GM12878 (cell line): ENCODE results near the gene RHEX. TPM values are rescaled to one million over a fixed set of nuclear protein-coding genes. Genes with fewer than 3 reads are reported as not detected.

Experiments
- ATAC-seq: fragments of 200-7000 bp; cut with Tn5 transposase; 3 replicates; pipeline ENCODE4 v1.9.1; 2020; ENCODE audit warnings: mild to moderate bottlenecking, moderate library complexity
- BruUV-seq: library from RNA; stranded (reverse); fragments of 400-500 nt; replicated peaks from 2 replicates; lab custom pipeline; 2021; lab: Mats Ljungman, UMichigan
- CTCF ChIA-PET: fragments of 300-600 bp; sonication (Branson Sonifier 250); formaldehyde crosslinking; extraction: SDS; loops from one replicate; lab custom pipeline; 2021; ENCODE audit warnings: inconsistent platforms; lab: Yijun Ruan, JAX
- POLR2A ChIA-PET: fragments of 350-600 bp; formaldehyde crosslinking; extraction: SDS; loops from one replicate; lab custom pipeline; 2021; ENCODE audit warnings: inconsistent platforms; lab: Charles Lee
- RAD21 ChIA-PET: fragments of 300-600 bp; sonication (Branson Sonifier 250); formaldehyde crosslinking; loops from one replicate; lab custom pipeline; 2023; ENCODE audit warnings: antibody characterized with exemption; ENCODE audit not compliant: unreplicated experiment; lab: Charles Lee
- SMC1A ChIA-PET: fragments of 300-600 bp; sonication (Branson Sonifier 250); formaldehyde crosslinking; loops from one replicate; lab custom pipeline; 2023; ENCODE audit not compliant: unreplicated experiment, uncharacterized antibody; lab: Charles Lee
- DNase-seq: peaks from one replicate; pipeline ENCODE4 v3.0.0-alpha.2; 2011; ENCODE audit warnings: low read depth, low spot score
- FAIRE-seq: peaks from 3 replicates; lab custom pipeline; 2011; peaks lifted over from hg19 to GRCh38; lab: Jason Lieb, UNC
- H2AFZ ChIP-seq: 2 replicates; pipeline ENCODE4 v1.6.0; 2011; ENCODE audit warnings: low read depth, low read length, control low read depth; ENCODE audit not compliant: control insufficient read depth
- H3K27ac ChIP-seq: 2 replicates; pipeline ENCODE4 v1.5.1; 2011; ENCODE audit warnings: control low read depth; ENCODE audit not compliant: control insufficient read depth, insufficient read depth
- H3K27me3 ChIP-seq, 2 experiments: replicated peaks in 1 of 2; 2 replicates each; pipeline versions ENCODE4 v1.6.0 to v1.6.1; 2011; ENCODE audit warnings: low read length in 1 of 2; ENCODE audit not compliant: control insufficient read depth in 2 of 2, insufficient read depth in 2 of 2
- H3K36me3 ChIP-seq, 2 experiments: 2 replicates each; pipeline ENCODE4 v1.5.1; 2011; ENCODE audit warnings: low read length in 1 of 2; ENCODE audit not compliant: control insufficient read depth in 2 of 2, insufficient read depth in 2 of 2
- H3K4me1 ChIP-seq: 2 replicates; pipeline ENCODE4 v1.6.1; 2011; ENCODE audit warnings: mild to moderate bottlenecking, low read length, moderate library complexity, mixed read lengths; ENCODE audit not compliant: control insufficient read depth, insufficient read depth
- H3K4me2 ChIP-seq: 2 replicates; pipeline ENCODE4 v1.6.0; 2011; ENCODE audit warnings: control low read depth; ENCODE audit not compliant: control insufficient read depth, insufficient read depth
- H3K4me3 ChIP-seq: fragments of 200-600 bp; sonication (generic); 2 replicates; pipeline ENCODE4 v1.5.1; 2016
- H3K79me2 ChIP-seq: 2 replicates; pipeline ENCODE4 v1.6.0; 2011; ENCODE audit warnings: low read length; ENCODE audit not compliant: control insufficient read depth, insufficient read depth
- H3K9ac ChIP-seq: 2 replicates; pipeline ENCODE4 v1.8.0; 2011; ENCODE audit warnings: low read length, control low read depth, mixed read lengths; ENCODE audit not compliant: control insufficient read depth, insufficient read depth
- H3K9me3 ChIP-seq: replicated peaks from 3 replicates; pipeline ENCODE4 v1.5.1; 2011; ENCODE audit warnings: mild to moderate bottlenecking, low read length; ENCODE audit not compliant: control insufficient read depth, insufficient read depth
- H4K20me1 ChIP-seq: 2 replicates; pipeline ENCODE4 v1.6.0; 2011; ENCODE audit not compliant: control insufficient read depth, insufficient read depth
- BHLHE40 ChIP-seq, 2 experiments: fragments of 450-650 bp in 1 of 2; IDR thresholded peaks; 2 replicates each; pipeline ENCODE4 v1.6.1; 2011 to 2017; ENCODE audit warnings: low read depth in 2 of 2, borderline replicate concordance in 1 of 2, improper control_type of control experiment in 1 of 2, low read length in 1 of 2, mild to moderate bottlenecking in 1 of 2
- HDAC6 ChIP-seq: fragments of 200-600 bp; sonication (generic); IDR thresholded peaks from one replicate; pipeline ENCODE4 v1.8.0; 2017; ENCODE audit warnings: antibody characterized with exemption; ENCODE audit not compliant: unreplicated experiment
- NBN ChIP-seq: fragments of 450-650 bp; IDR thresholded peaks from 2 replicates; pipeline ENCODE4 v1.6.1; 2016
- NRF1 ChIP-seq: conservative IDR thresholded peaks from 2 replicates; pipeline ENCODE4 v1.6.1; 2011; ENCODE audit warnings: mild to moderate bottlenecking, low read depth, low read length, improper control_type of control experiment
- PAX8 ChIP-seq: fragments of 450-650 bp; IDR thresholded peaks from 2 replicates; pipeline ENCODE4 v1.6.1; 2017; ENCODE audit warnings: mild to moderate bottlenecking, moderate library complexity
- PML ChIP-seq: IDR thresholded peaks from 2 replicates; pipeline ENCODE4 v1.6.1; 2012; ENCODE audit warnings: low read length, inconsistent platforms
- RAD51 ChIP-seq: fragments of 450-650 bp; IDR thresholded peaks from 2 replicates; pipeline ENCODE4 v1.6.1; 2016; ENCODE audit warnings: moderate library complexity, mild to moderate bottlenecking, inconsistent platforms
- RFX5 ChIP-seq: IDR thresholded peaks from 2 replicates; pipeline ENCODE4 v1.6.1; 2011; ENCODE audit warnings: low read depth, low read length, improper control_type of control experiment
- SREBF2 ChIP-seq: IDR thresholded peaks from 2 replicates; pipeline ENCODE4 v1.6.1; 2012; ENCODE audit warnings: mild to moderate bottlenecking, low read length
- TARDBP ChIP-seq: IDR thresholded peaks from 2 replicates; pipeline ENCODE4 v1.6.1; 2016; ENCODE audit warnings: borderline replicate concordance
- ZSCAN29 ChIP-seq: fragments of 450-650 bp; IDR thresholded peaks from 2 replicates; pipeline ENCODE4 v1.6.1; 2017; ENCODE audit warnings: mild to moderate bottlenecking, moderate library complexity
- WGBS: methylation state at CpG from one replicate; pipeline ENCODE4 v1.1.6; 2016; ENCODE audit warnings: low lambda C conversion rate; ENCODE audit not compliant: insufficient replicate concordance, insufficient coverage; ENCODE audit errors: missing lambda C conversion rate; 5-methylcytosine and 5-hydroxymethylcytosine counted together
- in situ Hi-C: fragments of 300-500 bp; cut with MboI; formaldehyde crosslinking; loops from 9 replicates; pipeline ENCODE4 v1.14.3; 2018; ENCODE audit warnings: mixed read lengths
- intact Hi-C: fragments of 100-400 bp; cut with micrococcal nuclease; formaldehyde crosslinking; loops from one replicate; pipeline ENCODE4 v1.14.2; 2022; ENCODE audit not compliant: unreplicated experiment
- polyA plus RNA-seq, 11 experiments: library from polyadenylated mRNA; depleted of rRNA in 4 of 11; unstranded in 6 of 11; stranded (reverse) in 5 of 11; fragments of >200 nt; fragmentation: Nextera tagmentation in 4 of 11; fragmentation: Illumina TruSeq in 1 of 11; extraction: Ambion mirVana in 4 of 11; extraction: Trizol in 1 of 11; gene quantifications; 1 replicate in 1 of 11; 2 replicates in 10 of 11; pipeline versions ENCODE4 v1.2.1 to v1.2.3, GENCODE V29; 2011 to 2016; ENCODE audit warnings: inconsistent platforms in 2 of 11, missing spikeins in 2 of 11, low read depth in 1 of 11
- total RNA-seq, 4 experiments: library from RNA; depleted of rRNA in 3 of 4; stranded (reverse); fragments of >200 nt in 3 of 4; fragmentation: Illumina TruSeq in 1 of 4; extraction: Trizol in 1 of 4; gene quantifications; 2 replicates each; pipeline versions ENCODE4 v1.2.1 to v1.2.3, GENCODE V29; 2013 to 2021
- TF ChIP-seq, protein P1 (sequence below): IDR thresholded peaks from 2 replicates; pipeline ENCODE4 v1.6.1; 2012; ENCODE audit warnings: low read length, inconsistent platforms
- TF ChIP-seq, protein P2 (sequence below): fragments of 450-650 bp; IDR thresholded peaks from 2 replicates; pipeline ENCODE4 v1.6.1; 2017; ENCODE audit warnings: low read depth, mild to moderate bottlenecking, moderate library complexity
- TF ChIP-seq, protein P3 (sequence below): IDR thresholded peaks from 2 replicates; pipeline ENCODE4 v1.6.1; 2011; ENCODE audit warnings: mild to moderate bottlenecking, low read depth, low read length, moderate library complexity; ENCODE audit not compliant: insufficient replicate concordance

RHEX gene
- total and polyA plus RNA-seq, 10 of the 15 experiments (the other 5 are each of a cell fraction or from before 2014, with no cell fraction given) = 2.4 to 11.4 (median 5.7) TPM

- POLR2A ChIA-PET = no interaction called here
- CTCF ChIA-PET = interaction anchor here (1.1 to 12.1 kb wide), 6 partner anchors 8 to 183 kb away, joined by 3 to 384 read pairs (median 8); no protein-coding TSS in a partner anchor
- H3K4me2 ChIP-seq = no peak overlapping the region
- SMC1A ChIA-PET = interaction anchor here (1.0 to 16.8 kb wide), 6 partner anchors 9 to 117 kb away, joined by 3 to 329 read pairs (median 9); no protein-coding TSS in a partner anchor
- DNase-seq = no peak
- no peaks in the 10 kb centered on the region; the same call in 1 of the 2 replicates for H3K4me1 ChIP-seq
- H3K27me3 ChIP-seq = no peaks in the 10 kb centered on the region; a peak in 1 of 4 replicates
- H3K9ac ChIP-seq = no peak overlapping the region
- no peaks in the 10 kb centered on the region for H3K9me3 ChIP-seq
- no peak overlapping the region for H2AFZ ChIP-seq
- H3K27ac ChIP-seq = no peak overlapping the region
- no peak for TF ChIP-seq ZSCAN29
- no peak for TF ChIP-seq RAD51
- no peak for TF ChIP-seq PML
- TF ChIP-seq, protein P1, sequence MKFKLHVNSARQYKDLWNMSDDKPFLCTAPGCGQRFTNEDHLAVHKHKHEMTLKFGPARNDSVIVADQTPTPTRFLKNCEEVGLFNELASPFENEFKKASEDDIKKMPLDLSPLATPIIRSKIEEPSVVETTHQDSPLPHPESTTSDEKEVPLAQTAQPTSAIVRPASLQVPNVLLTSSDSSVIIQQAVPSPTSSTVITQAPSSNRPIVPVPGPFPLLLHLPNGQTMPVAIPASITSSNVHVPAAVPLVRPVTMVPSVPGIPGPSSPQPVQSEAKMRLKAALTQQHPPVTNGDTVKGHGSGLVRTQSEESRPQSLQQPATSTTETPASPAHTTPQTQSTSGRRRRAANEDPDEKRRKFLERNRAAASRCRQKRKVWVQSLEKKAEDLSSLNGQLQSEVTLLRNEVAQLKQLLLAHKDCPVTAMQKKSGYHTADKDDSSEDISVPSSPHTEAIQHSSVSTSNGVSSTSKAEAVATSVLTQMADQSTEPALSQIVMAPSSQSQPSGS = no peak
- TF ChIP-seq RFX5 = no peak
- no peak for TF ChIP-seq TARDBP
- TF ChIP-seq BHLHE40 (IDR thresholded peaks at IDR 0.05; ENCODE audit: borderline replicate concordance in 1 of 2, low read depth in 2 of 2, low read length in 1 of 2) = no peak
- TF ChIP-seq, protein P2, sequence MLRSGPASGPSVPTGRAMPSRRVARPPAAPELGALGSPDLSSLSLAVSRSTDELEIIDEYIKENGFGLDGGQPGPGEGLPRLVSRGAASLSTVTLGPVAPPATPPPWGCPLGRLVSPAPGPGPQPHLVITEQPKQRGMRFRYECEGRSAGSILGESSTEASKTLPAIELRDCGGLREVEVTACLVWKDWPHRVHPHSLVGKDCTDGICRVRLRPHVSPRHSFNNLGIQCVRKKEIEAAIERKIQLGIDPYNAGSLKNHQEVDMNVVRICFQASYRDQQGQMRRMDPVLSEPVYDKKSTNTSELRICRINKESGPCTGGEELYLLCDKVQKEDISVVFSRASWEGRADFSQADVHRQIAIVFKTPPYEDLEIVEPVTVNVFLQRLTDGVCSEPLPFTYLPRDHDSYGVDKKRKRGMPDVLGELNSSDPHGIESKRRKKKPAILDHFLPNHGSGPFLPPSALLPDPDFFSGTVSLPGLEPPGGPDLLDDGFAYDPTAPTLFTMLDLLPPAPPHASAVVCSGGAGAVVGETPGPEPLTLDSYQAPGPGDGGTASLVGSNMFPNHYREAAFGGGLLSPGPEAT = no peak
- TF ChIP-seq NRF1 = no peak
- TF ChIP-seq, protein P3, sequence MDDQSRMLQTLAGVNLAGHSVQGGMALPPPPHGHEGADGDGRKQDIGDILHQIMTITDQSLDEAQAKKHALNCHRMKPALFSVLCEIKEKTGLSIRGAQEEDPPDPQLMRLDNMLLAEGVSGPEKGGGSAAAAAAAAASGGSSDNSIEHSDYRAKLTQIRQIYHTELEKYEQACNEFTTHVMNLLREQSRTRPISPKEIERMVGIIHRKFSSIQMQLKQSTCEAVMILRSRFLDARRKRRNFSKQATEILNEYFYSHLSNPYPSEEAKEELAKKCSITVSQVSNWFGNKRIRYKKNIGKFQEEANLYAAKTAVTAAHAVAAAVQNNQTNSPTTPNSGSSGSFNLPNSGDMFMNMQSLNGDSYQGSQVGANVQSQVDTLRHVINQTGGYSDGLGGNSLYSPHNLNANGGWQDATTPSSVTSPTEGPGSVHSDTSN = no peak
- TF ChIP-seq HDAC6 = no peak
- TF ChIP-seq NBN = no peak
- no peak for TF ChIP-seq PAX8
- TF ChIP-seq SREBF2 = no peak
- BruUV-seq = no TSS peak
- no peaks in the 10 kb centered on the region for H3K36me3 ChIP-seq
- no peak for FAIRE-seq
- no peak for ATAC-seq
- no peaks in the 10 kb centered on the region for H4K20me1 ChIP-seq
- RAD21 ChIA-PET = interaction anchor here (9.2 kb wide), 1 partner anchor 71 kb away, joined by 169 read pairs; no protein-coding TSS in a partner anchor
- WGBS = 31% methylated on average over 6 of the region's 6 CpGs
- H3K4me3 ChIP-seq = no peak overlapping the region
- H3K79me2 ChIP-seq = no peaks in the 10 kb centered on the region
- in situ Hi-C loops (loop anchor here (5.0 kb wide), 1 partner anchor 74 kb away; no protein-coding TSS in a partner anchor), intact Hi-C loops (no loop called here)
These were observed 48.5 kb downstream of the RHEX start for GRCh38 chr1:206101351-206102045.
